NCI-H2196 treated with DMSO at 0.1 percent for 48 hours (cell line): ENCODE results near the gene LRRC40.

Experiments used
- DNase-seq: peaks from one replicate; lab custom pipeline; 2025; ENCODE audit not compliant: unreplicated experiment; lab: John Stamatoyannopoulos, UW

LRRC40 gene

GRCh38 chr1:70117046-70117445 lies 88.3 kb downstream of the LRRC40 start:
- DNase-seq, result no peak

GRCh38 chr1:70115315-70115714 lies 90.1 kb downstream of the LRRC40 start:
- DNase-seq, result no peak

GRCh38 chr1:70112838-70113237 lies 92.5 kb downstream of the LRRC40 start:
- no peak for DNase-seq

DNA sequence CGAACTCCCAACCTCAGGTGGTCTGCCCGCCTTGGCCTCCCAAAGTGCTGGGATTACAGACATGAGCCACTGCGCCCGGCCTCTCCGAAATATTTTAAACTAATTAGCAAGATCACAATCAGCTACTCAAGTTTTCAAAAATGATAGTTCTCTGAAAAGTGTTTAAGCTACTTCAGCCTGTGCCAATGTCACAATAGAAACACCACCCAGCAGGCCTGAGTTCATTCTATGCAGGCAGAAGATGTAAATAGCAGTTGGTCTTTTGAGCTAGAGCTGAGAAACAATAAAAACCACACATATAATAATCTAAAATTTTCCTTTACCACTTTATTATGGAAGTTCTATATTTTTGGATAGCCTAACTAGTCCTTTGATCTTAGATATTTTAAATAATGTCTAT lies 96.1 kb downstream of the LRRC40 start:
- DNase-seq, result no peak

GRCh38 chr1:70103770-70104169 lies 101.6 kb downstream of the LRRC40 start:
- no peak for DNase-seq

GRCh38 chr1:70101774-70102173 lies 103.6 kb downstream of the LRRC40 start:
- no peak for DNase-seq

- DNase-seq, result no peak
These were observed 104.1 kb downstream of the LRRC40 start for GRCh38 chr1:70101231-70101630.
